Mammary epithelial cell (primary cell): Measurements from ENCODE around the gene CCDC178.

Source experiments
- CTCF ChIP-seq, 2 donors: IDR thresholded peaks in 1 of 2; conservative IDR thresholded peaks in 1 of 2; 2 replicates each; pipeline ENCODE4 v1.5.1; 2011 to 2012; ENCODE audit warnings: inconsistent platforms in 2 of 2, low read length in 2 of 2, mild to moderate bottlenecking in 2 of 2, control low read depth in 1 of 2, low read depth in 1 of 2; ENCODE audit not compliant: insufficient read depth in 1 of 2; ENCODE audit errors: extremely low read depth in 1 of 2
- EZH2 ChIP-seq: IDR thresholded peaks from 2 replicates; pipeline ENCODE4 v1.6.1; 2012; ENCODE audit warnings: low read length, inconsistent platforms, borderline replicate concordance

- TF ChIP-seq CTCF (conservative IDR thresholded peaks at IDR 0.05 in 1 of 2, IDR thresholded peaks at IDR 0.05 in 1 of 2; ENCODE audit: extremely low read depth in 1 of 2, insufficient read depth in 1 of 2, low read depth in 1 of 2, low read length in 2 of 2) = no peak
- TF ChIP-seq EZH2 = no peak
Observed at GRCh38 chr18:32891130-32891529, 549.4 kb downstream of the CCDC178 start.
